ENCODE results near the gene ARL13A. TPM values are rescaled to one million over a fixed set of nuclear protein-coding genes. Genes with fewer than 3 reads are reported as not detected.
A peak's percentile ranks its signal among the peaks of the same experiment; 100 is the strongest.

Gene ARL13A
- polyA plus RNA-seq, 2 of the 4 experiments (the other 2 are of a cell fraction): 0.10 to 0.12 TPM

GRCh38 chrX:100969936-100970335 lies 428 bp downstream of the ARL13A start:
- TF ChIP-seq HOXB5 (CRISPR knock-in tag; IDR thresholded peaks at IDR 0.05) (no peak), RAD21 (conservative IDR thresholded peaks at IDR 0.05 in 1 of 2, IDR thresholded peaks at IDR 0.05 in 1 of 2) (no peak), TFCP2L1 (CRISPR knock-in tag; IDR thresholded peaks at IDR 0.05) (no peak)
- TF ChIP-seq, protein P1, sequence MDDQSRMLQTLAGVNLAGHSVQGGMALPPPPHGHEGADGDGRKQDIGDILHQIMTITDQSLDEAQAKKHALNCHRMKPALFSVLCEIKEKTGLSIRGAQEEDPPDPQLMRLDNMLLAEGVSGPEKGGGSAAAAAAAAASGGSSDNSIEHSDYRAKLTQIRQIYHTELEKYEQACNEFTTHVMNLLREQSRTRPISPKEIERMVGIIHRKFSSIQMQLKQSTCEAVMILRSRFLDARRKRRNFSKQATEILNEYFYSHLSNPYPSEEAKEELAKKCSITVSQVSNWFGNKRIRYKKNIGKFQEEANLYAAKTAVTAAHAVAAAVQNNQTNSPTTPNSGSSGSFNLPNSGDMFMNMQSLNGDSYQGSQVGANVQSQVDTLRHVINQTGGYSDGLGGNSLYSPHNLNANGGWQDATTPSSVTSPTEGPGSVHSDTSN (IDR thresholded peaks at IDR 0.05): no peak
- TF ChIP-seq, protein P2, sequence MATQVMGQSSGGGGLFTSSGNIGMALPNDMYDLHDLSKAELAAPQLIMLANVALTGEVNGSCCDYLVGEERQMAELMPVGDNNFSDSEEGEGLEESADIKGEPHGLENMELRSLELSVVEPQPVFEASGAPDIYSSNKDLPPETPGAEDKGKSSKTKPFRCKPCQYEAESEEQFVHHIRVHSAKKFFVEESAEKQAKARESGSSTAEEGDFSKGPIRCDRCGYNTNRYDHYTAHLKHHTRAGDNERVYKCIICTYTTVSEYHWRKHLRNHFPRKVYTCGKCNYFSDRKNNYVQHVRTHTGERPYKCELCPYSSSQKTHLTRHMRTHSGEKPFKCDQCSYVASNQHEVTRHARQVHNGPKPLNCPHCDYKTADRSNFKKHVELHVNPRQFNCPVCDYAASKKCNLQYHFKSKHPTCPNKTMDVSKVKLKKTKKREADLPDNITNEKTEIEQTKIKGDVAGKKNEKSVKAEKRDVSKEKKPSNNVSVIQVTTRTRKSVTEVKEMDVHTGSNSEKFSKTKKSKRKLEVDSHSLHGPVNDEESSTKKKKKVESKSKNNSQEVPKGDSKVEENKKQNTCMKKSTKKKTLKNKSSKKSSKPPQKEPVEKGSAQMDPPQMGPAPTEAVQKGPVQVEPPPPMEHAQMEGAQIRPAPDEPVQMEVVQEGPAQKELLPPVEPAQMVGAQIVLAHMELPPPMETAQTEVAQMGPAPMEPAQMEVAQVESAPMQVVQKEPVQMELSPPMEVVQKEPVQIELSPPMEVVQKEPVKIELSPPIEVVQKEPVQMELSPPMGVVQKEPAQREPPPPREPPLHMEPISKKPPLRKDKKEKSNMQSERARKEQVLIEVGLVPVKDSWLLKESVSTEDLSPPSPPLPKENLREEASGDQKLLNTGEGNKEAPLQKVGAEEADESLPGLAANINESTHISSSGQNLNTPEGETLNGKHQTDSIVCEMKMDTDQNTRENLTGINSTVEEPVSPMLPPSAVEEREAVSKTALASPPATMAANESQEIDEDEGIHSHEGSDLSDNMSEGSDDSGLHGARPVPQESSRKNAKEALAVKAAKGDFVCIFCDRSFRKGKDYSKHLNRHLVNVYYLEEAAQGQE (IDR thresholded peaks at IDR 0.05): no peak
- Histone ChIP-seq H3K27ac (no peak overlapping the region), H3K9me3 (no peaks in the 10 kb centered on the region), H3K4me1 (peaks cover 10% of the 10 kb centered on the region), H3K4me3 (no peak overlapping the region), H3K4me2 (no peak overlapping the region)
- 92% methylated on average over 1 of the region's 1 CpG for WGBS (ENCODE audit: missing lambda C conversion rate)
- DNase-seq (ENCODE audit: low read depth in 1 of 2, low spot score in 1 of 2) (no peak), ATAC-seq (no peak), FAIRE-seq (no peak)
- POLR2A ChIA-PET: no interaction called here
- CTCF ChIA-PET: no interaction called here

DNA sequence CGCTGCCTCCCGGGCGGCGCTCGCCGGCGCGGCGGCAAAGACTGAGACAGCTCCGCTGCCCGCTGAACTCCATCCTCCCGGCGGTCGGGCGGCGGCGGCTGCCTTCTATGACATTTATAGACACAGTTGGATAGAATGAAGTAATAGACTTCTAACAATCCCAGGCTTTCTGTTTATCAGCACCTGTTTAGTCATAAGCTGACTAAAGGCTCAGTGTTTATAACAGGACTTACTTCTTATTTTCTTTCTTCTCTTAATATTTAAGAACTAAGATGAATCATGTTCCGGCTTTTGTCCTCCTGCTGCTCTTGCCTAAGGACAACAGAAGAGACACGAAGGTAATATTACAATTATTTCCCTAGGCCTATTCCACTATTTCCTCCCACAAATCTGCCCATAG lies 3.9 kb downstream of the ARL13A start:
- peak overlapping the region; percentile 59 for H3K4me2 ChIP-seq
- DNase-seq (ENCODE audit: low read depth in 1 of 2, low spot score in 1 of 2) (peak in 1 of 2 experiments; percentile 28), FAIRE-seq (no peak), ATAC-seq (peak; percentile 65 to 84)
- 12% methylated on average over 2 of the region's 19 CpGs for WGBS (ENCODE audit: missing lambda C conversion rate)
- TF ChIP-seq NPAS2 (CRISPR knock-in tag; IDR thresholded peaks at IDR 0.05; ENCODE audit: borderline replicate concordance) (no peak), SREBF2 (IDR thresholded peaks at IDR 0.05) (no peak), RFX5 (IDR thresholded peaks at IDR 0.05) (no peak), FOSL2 (IDR thresholded peaks at IDR 0.05) (no peak), FOSL2 (CRISPR knock-in tag; IDR thresholded peaks at IDR 0.05) (peak; percentile 45), JUNB (IDR thresholded peaks at IDR 0.05) (peak; percentile 37; the same call in 1 of the 2 replicates)
- CTCF ChIA-PET: no interaction called here
- H3K27ac ChIP-seq: peak overlapping the region; percentile 65 to 76; a peak in 5 of 6 replicates
- POLR2A ChIA-PET: no interaction called here
- no peak overlapping the region for H3K4me3 ChIP-seq
- no peaks in the 10 kb centered on the region for H3K9me3 ChIP-seq
- peaks cover 19% of the 10 kb centered on the region for H3K4me1 ChIP-seq

DNA sequence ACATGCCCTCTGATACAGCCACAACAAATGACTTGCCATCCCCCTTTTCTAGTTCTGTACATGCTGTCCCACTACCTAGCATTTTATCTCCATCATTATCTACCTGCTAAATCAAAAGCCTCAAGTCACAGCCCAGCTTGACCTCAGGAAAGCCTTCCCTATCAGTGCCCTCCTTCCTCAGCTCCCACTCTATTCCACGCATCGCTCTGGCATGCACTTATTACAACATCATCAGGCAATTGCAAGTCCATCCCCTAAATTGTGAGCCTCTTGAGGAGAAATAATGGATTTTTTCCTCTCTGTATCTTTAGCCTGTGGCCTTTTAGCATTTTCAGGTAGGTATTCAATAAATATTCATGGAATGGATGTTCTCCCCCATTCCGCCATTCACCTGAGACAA lies 5.7 kb downstream of the ARL13A start:
- Histone ChIP-seq H3K4me2 (no peak overlapping the region), H3K9me3 (no peaks in the 10 kb centered on the region), H3K27ac (no peak overlapping the region), H3K4me3 (no peak overlapping the region), H3K4me1 (peaks cover 31% of the 10 kb centered on the region)
- FAIRE-seq: no peak
- ChIA-PET POLR2A (no interaction called here), CTCF (no interaction called here)
- 90% methylated on average over 3 of the region's 3 CpGs for WGBS (ENCODE audit: missing lambda C conversion rate)
- TF ChIP-seq RNF2 (IDR thresholded peaks at IDR 0.05; ENCODE audit: borderline replicate concordance, low read depth): no peak
- TF ChIP-seq SMC3 (IDR thresholded peaks at IDR 0.05): no peak
- TF ChIP-seq FOSB (CRISPR knock-in tag; IDR thresholded peaks at IDR 0.05): no peak
- TF ChIP-seq, protein P1 (IDR thresholded peaks at IDR 0.05): no peak
- TF ChIP-seq CEBPB (IDR thresholded peaks at IDR 0.05): no peak
- TF ChIP-seq, protein P3, sequence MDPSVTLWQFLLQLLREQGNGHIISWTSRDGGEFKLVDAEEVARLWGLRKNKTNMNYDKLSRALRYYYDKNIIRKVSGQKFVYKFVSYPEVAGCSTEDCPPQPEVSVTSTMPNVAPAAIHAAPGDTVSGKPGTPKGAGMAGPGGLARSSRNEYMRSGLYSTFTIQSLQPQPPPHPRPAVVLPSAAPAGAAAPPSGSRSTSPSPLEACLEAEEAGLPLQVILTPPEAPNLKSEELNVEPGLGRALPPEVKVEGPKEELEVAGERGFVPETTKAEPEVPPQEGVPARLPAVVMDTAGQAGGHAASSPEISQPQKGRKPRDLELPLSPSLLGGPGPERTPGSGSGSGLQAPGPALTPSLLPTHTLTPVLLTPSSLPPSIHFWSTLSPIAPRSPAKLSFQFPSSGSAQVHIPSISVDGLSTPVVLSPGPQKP (IDR thresholded peaks at IDR 0.05; ENCODE audit: low read depth, low read length): no peak
- no peak for TF ChIP-seq MAFK (IDR thresholded peaks at IDR 0.05; ENCODE audit: partially characterized antibody)
- TF ChIP-seq USF2 (IDR thresholded peaks at IDR 0.05): no peak
- TF ChIP-seq, protein P4, sequence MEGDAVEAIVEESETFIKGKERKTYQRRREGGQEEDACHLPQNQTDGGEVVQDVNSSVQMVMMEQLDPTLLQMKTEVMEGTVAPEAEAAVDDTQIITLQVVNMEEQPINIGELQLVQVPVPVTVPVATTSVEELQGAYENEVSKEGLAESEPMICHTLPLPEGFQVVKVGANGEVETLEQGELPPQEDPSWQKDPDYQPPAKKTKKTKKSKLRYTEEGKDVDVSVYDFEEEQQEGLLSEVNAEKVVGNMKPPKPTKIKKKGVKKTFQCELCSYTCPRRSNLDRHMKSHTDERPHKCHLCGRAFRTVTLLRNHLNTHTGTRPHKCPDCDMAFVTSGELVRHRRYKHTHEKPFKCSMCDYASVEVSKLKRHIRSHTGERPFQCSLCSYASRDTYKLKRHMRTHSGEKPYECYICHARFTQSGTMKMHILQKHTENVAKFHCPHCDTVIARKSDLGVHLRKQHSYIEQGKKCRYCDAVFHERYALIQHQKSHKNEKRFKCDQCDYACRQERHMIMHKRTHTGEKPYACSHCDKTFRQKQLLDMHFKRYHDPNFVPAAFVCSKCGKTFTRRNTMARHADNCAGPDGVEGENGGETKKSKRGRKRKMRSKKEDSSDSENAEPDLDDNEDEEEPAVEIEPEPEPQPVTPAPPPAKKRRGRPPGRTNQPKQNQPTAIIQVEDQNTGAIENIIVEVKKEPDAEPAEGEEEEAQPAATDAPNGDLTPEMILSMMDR (IDR thresholded peaks at IDR 0.05): no peak
- TF ChIP-seq NPAS2 (CRISPR knock-in tag; IDR thresholded peaks at IDR 0.05; ENCODE audit: borderline replicate concordance): no peak
- TF ChIP-seq JUN (IDR thresholded peaks at IDR 0.05): no peak
- TF ChIP-seq JUNB (IDR thresholded peaks at IDR 0.05): no peak
- no peak for TF ChIP-seq HOXB5 (CRISPR knock-in tag; IDR thresholded peaks at IDR 0.05)
- TF ChIP-seq EHF (CRISPR knock-in tag; IDR thresholded peaks at IDR 0.05): no peak
- TF ChIP-seq CBX8 (IDR thresholded peaks at IDR 0.05): no peak
- no peak for TF ChIP-seq SREBF2 (IDR thresholded peaks at IDR 0.05)
- no peak for TF ChIP-seq BHLHE40 (IDR thresholded peaks at IDR 0.05; ENCODE audit: low read depth, low read length)
- TF ChIP-seq NR3C1 (IDR thresholded peaks at IDR 0.05): no peak
- no peak for TF ChIP-seq ZC3H11A (IDR thresholded peaks at IDR 0.05)
- no peak for DNase-seq (ENCODE audit: low read depth in 1 of 2, low spot score in 1 of 2)
- no peak for ATAC-seq

Measured in A549 (cell line).